Prostate gland (tissue), 2 donors: Measurements from ENCODE around the gene RGL1. TPM values are rescaled to one million over a fixed set of nuclear protein-coding genes. Genes with fewer than 3 reads are reported as not detected.

ENCODE experiments used
- DNase-seq: peaks from one replicate; pipeline ENCODE4 v3.0.0-alpha.2; 2019; ENCODE audit warnings: low spot score
- H3K27ac ChIP-seq, 2 donors: fragments of 200-600 bp; sonication (generic); 2 replicates each; pipeline ENCODE4 v1.5.1; 2017 to 2019
- H3K27me3 ChIP-seq: fragments of 200-600 bp; sonication (generic); replicated peaks from 2 replicates; pipeline ENCODE4 v1.5.1; 2019; ENCODE audit not compliant: insufficient read depth
- H3K36me3 ChIP-seq, 2 donors: fragments of 200-600 bp; sonication (generic); 1 replicate in 1 of 2; 2 replicates in 1 of 2; pipeline versions ENCODE4 v1.5.1 to v1.8.1; 2017 to 2019
- H3K4me1 ChIP-seq: fragments of 200-600 bp; sonication (generic); replicated peaks from 2 replicates; pipeline ENCODE4 v1.5.1; 2019
- H3K4me3 ChIP-seq, 2 donors: fragments of 200-600 bp; sonication (generic); 2 replicates each; pipeline ENCODE4 v1.5.1; 2017 to 2019
- H3K9me3 ChIP-seq: fragments of 200-600 bp; sonication (generic); 2 replicates; pipeline ENCODE4 v1.5.1; 2017
- CTCF ChIP-seq, 4 experiments: fragments of 200-600 bp in 2 of 4; fragments of 450-650 bp in 2 of 4; sonication (generic) in 2 of 4; IDR thresholded peaks; 1 replicate in 3 of 4; 2 replicates in 1 of 4; pipeline ENCODE4 v1.5.1; 2016 to 2019; ENCODE audit warnings: antibody characterized with exemption in 4 of 4, mild to moderate bottlenecking in 2 of 4, moderate library complexity in 2 of 4
- POLR2A ChIP-seq: fragments of 450-650 bp; IDR thresholded peaks from one replicate; pipeline ENCODE4 v1.6.1; 2016; ENCODE audit warnings: antibody characterized with exemption, mild to moderate bottlenecking
- POLR2AphosphoS5 ChIP-seq: sonication (generic); formaldehyde crosslinking; IDR thresholded peaks from one replicate; pipeline ENCODE4 v1.6.1; 2017; ENCODE audit warnings: antibody characterized with exemption
- WGBS: methylation state at CpG from one replicate; pipeline ENCODE4 v1.1.5; 2018; 5-methylcytosine and 5-hydroxymethylcytosine counted together
- intact Hi-C: fragments of 100-400 bp; cut with DNase I; formaldehyde crosslinking; loops from one replicate; pipeline ENCODE4 v1.14.2; 2022
- total RNA-seq, 2 donors: library from RNA; depleted of rRNA; stranded (reverse); fragments of >200 nt; gene quantifications; one replicate each; pipeline ENCODE4 v1.1.0, GENCODE V29; 2016

The RGL1 gene
- total RNA-seq, 2 donors from 2014 or later = 11.1 to 49.6 TPM

GRCh38 chr1:183911285-183911684 is 106.4 kb downstream of the RGL1 start:
- Histone ChIP-seq H3K4me3 (no peak overlapping the region), H3K36me3 (peaks cover 0 to 3% of the 10 kb centered on the region in 2 donors), H3K4me1 (peaks cover 4% of the 10 kb centered on the region), H3K27me3 (no peaks in the 10 kb centered on the region), H3K27ac (no peak overlapping the region), H3K9me3 (no peaks in the 10 kb centered on the region)
- 85% methylated on average over 2 of the region's 2 CpGs for WGBS
- no peak for TF ChIP-seq POLR2AphosphoS5
- intact Hi-C loops = loop anchor here (10.0 kb wide), 1 partner anchor 436 kb away; the partner anchor contains the start of gene SMG7
- no peak for DNase-seq

- H3K27ac ChIP-seq = no peak overlapping the region
- no peak overlapping the region for H3K4me3 ChIP-seq
- H3K4me1 ChIP-seq = peaks cover 4% of the 10 kb centered on the region
- H3K9me3 ChIP-seq = no peaks in the 10 kb centered on the region
- no peak for TF ChIP-seq CTCF (IDR thresholded peaks at IDR 0.05)
- no peak for TF ChIP-seq POLR2A
- no peak for TF ChIP-seq POLR2AphosphoS5
- intact Hi-C loops = loop anchor here (10.0 kb wide), 1 partner anchor 438 kb away; the partner anchor contains the start of gene SMG7
- DNase-seq = no peak
- no peaks in the 10 kb centered on the region for H3K36me3 ChIP-seq
- no peaks in the 10 kb centered on the region for H3K27me3 ChIP-seq
- 92% methylated on average over 5 of the region's 5 CpGs for WGBS
Observed at GRCh38 chr1:183912265-183912886, 107.5 kb downstream of the RGL1 start.

GRCh38 chr1:183913567-183913993 is 108.7 kb downstream of the RGL1 start:
- Histone ChIP-seq H3K4me3 (no peak overlapping the region), H3K4me1 (peaks cover 4% of the 10 kb centered on the region), H3K27me3 (no peaks in the 10 kb centered on the region), H3K36me3 (no peaks in the 10 kb centered on the region), H3K27ac (no peak overlapping the region), H3K9me3 (no peaks in the 10 kb centered on the region)
- DNase-seq = no peak
- 95% methylated on average over 3 of the region's 3 CpGs for WGBS
- TF ChIP-seq POLR2A = no peak
- no peak for TF ChIP-seq CTCF (IDR thresholded peaks at IDR 0.05)
- TF ChIP-seq POLR2AphosphoS5 = no peak
- intact Hi-C loops = loop anchor here (10.0 kb wide), 1 partner anchor 439 kb away; the partner anchor contains the start of gene SMG7

GRCh38 chr1:183914276-183914675 is 109.4 kb downstream of the RGL1 start:
- no peak overlapping the region for H3K27ac ChIP-seq
- intact Hi-C loops = loop anchor here (10.0 kb wide), 1 partner anchor 439 kb away; the partner anchor contains the start of gene SMG7

GRCh38 chr1:183914891-183915290 is 110.0 kb downstream of the RGL1 start:
- intact Hi-C loops = loop anchor here (10.0 kb wide), 1 partner anchor 440 kb away; the partner anchor contains the start of gene SMG7
- H3K4me3 ChIP-seq = no peak overlapping the region
- H3K27me3 ChIP-seq = no peaks in the 10 kb centered on the region

More at GRCh38 chr1:183914276-183914675, 109.4 kb downstream of the RGL1 start:
- no peaks in the 10 kb centered on the region for H3K36me3 ChIP-seq
- no peak for DNase-seq
- no peaks in the 10 kb centered on the region for H3K27me3 ChIP-seq
- no peak overlapping the region for H3K4me3 ChIP-seq
- TF ChIP-seq CTCF (IDR thresholded peaks at IDR 0.05) (no peak), POLR2A (no peak), POLR2AphosphoS5 (no peak)
- no peaks in the 10 kb centered on the region for H3K9me3 ChIP-seq
- H3K4me1 ChIP-seq = peaks cover 4% of the 10 kb centered on the region
- WGBS = 53% methylated on average over 3 of the region's 3 CpGs

More at GRCh38 chr1:183914891-183915290, 110.0 kb downstream of the RGL1 start:
- Histone ChIP-seq H3K27ac (no peak overlapping the region), H3K4me1 (peaks cover 4% of the 10 kb centered on the region), H3K36me3 (no peaks in the 10 kb centered on the region), H3K9me3 (no peaks in the 10 kb centered on the region)
- DNase-seq = no peak
- TF ChIP-seq CTCF (IDR thresholded peaks at IDR 0.05) = no peak
- no peak for TF ChIP-seq POLR2AphosphoS5
